K562 (cell line): ENCODE data around the gene VPS13C. TPM values are rescaled to one million over a fixed set of nuclear protein-coding genes. Genes with fewer than 3 reads are reported as not detected.

ENCODE experiments used
- ATAC-seq: fragments of 200-7000 bp; cut with Tn5 transposase; 3 replicates; pipeline ENCODE4 v1.9.1; 2020; ENCODE audit warnings: moderate library complexity
- BruUV-seq: library from RNA; stranded (reverse); fragments of 400-500 nt; replicated peaks from 2 replicates; lab custom pipeline; 2021; lab: Mats Ljungman, UMichigan
- CTCF ChIA-PET: fragments of 300-600 bp; formaldehyde crosslinking; extraction: SDS; loops from one replicate; lab custom pipeline; 2021; ENCODE audit warnings: low intra/inter-chr PET ratio; lab: Yijun Ruan, JAX
- POLR2A ChIA-PET: fragments of 300-600, 350-650 bp; sonication (Branson Sonifier 250); formaldehyde crosslinking; extraction: SDS; loops from one replicate; lab custom pipeline; 2021; ENCODE audit warnings: antibody characterized with exemption, inconsistent platforms; lab: Yijun Ruan, JAX
- DNase-seq, 4 experiments: peaks; one replicate each; pipeline versions ENCODE4 v3.0.0 to v3.0.0-alpha.2; 2011 to 2018; ENCODE audit warnings: low spot score in 3 of 4, mixed read lengths in 3 of 4; ENCODE audit errors: extremely low read depth in 1 of 4
- FAIRE-seq: peaks from 2 replicates; lab custom pipeline; 2011; peaks lifted over from hg19 to GRCh38; lab: Jason Lieb, UNC
- H2AFZ ChIP-seq: 2 replicates; pipeline ENCODE4 v1.6.0; 2011; ENCODE audit warnings: low read depth, low read length, control low read depth, inconsistent platforms
- H3K27ac ChIP-seq: fragments of 200-600 bp; 3 replicates; pipeline ENCODE4 v1.8.0; 2011; ENCODE audit warnings: low read depth, mild to moderate bottlenecking, control low read depth, inconsistent platforms, low read length, moderate library complexity, mixed read lengths; ENCODE audit errors: extremely low read depth
- H3K27me3 ChIP-seq, 2 experiments: fragments of 300-600 bp in 1 of 2; 2 replicates in 1 of 2; 3 replicates in 1 of 2; pipeline versions ENCODE4 v1.6.0 to v1.8.0; 2011; ENCODE audit warnings: inconsistent platforms in 2 of 2, low read length in 2 of 2, mild to moderate bottlenecking in 1 of 2, mixed read lengths in 1 of 2, moderate library complexity in 1 of 2; ENCODE audit not compliant: control insufficient read depth in 2 of 2, insufficient read depth in 2 of 2
- H3K36me3 ChIP-seq: fragments of 300-600 bp; 3 replicates; pipeline ENCODE4 v1.8.0; 2011; ENCODE audit warnings: mild to moderate bottlenecking, low read length, inconsistent platforms; ENCODE audit not compliant: control insufficient read depth, insufficient read depth
- H3K4me1 ChIP-seq, 2 experiments: fragments of 200-600 bp in 1 of 2; replicated peaks in 1 of 2; 2 replicates in 1 of 2; 3 replicates in 1 of 2; pipeline versions ENCODE4 v1.5.1 to v1.8.0; 2011; ENCODE audit warnings: inconsistent platforms in 2 of 2, low read length in 2 of 2, mild to moderate bottlenecking in 1 of 2, mixed read lengths in 1 of 2, moderate library complexity in 1 of 2; ENCODE audit not compliant: control insufficient read depth in 2 of 2, insufficient read depth in 2 of 2
- H3K4me2 ChIP-seq: 2 replicates; pipeline ENCODE4 v1.6.1; 2011; ENCODE audit warnings: low read length, control low read depth, inconsistent platforms, mixed read lengths; ENCODE audit not compliant: insufficient read depth
- H3K4me3 ChIP-seq: fragments of 200-600 bp; sonication (generic), shearing (Covaris generic); 2 replicates; pipeline ENCODE4 v1.5.1; 2016; ENCODE audit warnings: control low read depth, inconsistent platforms
- H3K79me2 ChIP-seq: fragments of 200-600 bp; 3 replicates; pipeline ENCODE4 v1.8.0; 2011; ENCODE audit warnings: low read length, inconsistent platforms; ENCODE audit not compliant: control insufficient read depth, insufficient read depth
- H3K9ac ChIP-seq, 2 experiments: 2 replicates each; pipeline versions ENCODE4 v1.6.0 to v1.6.1; 2011; ENCODE audit warnings: low read depth in 2 of 2, low read length in 2 of 2, control low read depth in 1 of 2, inconsistent platforms in 1 of 2, mild to moderate bottlenecking in 1 of 2, mixed read lengths in 1 of 2; ENCODE audit not compliant: insufficient read depth in 1 of 2
- H3K9me1 ChIP-seq: one replicate; pipeline ENCODE4 v1.6.0; 2011; ENCODE audit warnings: inconsistent platforms, mild to moderate bottlenecking, low read length, moderate library complexity; ENCODE audit not compliant: control insufficient read depth, insufficient read depth
- H3K9me3 ChIP-seq: replicated peaks from 2 replicates; pipeline ENCODE4 v1.5.1; 2011; ENCODE audit warnings: low read depth, low read length, inconsistent platforms; ENCODE audit not compliant: control insufficient read depth, insufficient read depth
- H4K20me1 ChIP-seq: replicated peaks from 2 replicates; pipeline ENCODE4 v1.6.1; 2011; ENCODE audit warnings: low read length, inconsistent platforms, mixed read lengths; ENCODE audit not compliant: control insufficient read depth, insufficient read depth
- ELF1 ChIP-seq: fragments of 200-800 bp; sonication (Bioruptor generic); IDR thresholded peaks from 2 replicates; pipeline ENCODE4 v1.6.1; 2016; ENCODE audit warnings: missing genetic modification characterization, missing compliant biosample characterization
- FOXK1 ChIP-seq: sonication (generic); formaldehyde crosslinking; IDR thresholded peaks from 2 replicates; pipeline ENCODE4 v1.8.0; 2022; ENCODE audit warnings: missing genetic modification reagents, mild to moderate bottlenecking, borderline replicate concordance
- GATAD2B ChIP-seq: fragments of 450-650 bp; IDR thresholded peaks from 2 replicates; pipeline ENCODE4 v1.6.1; 2017; ENCODE audit warnings: mild to moderate bottlenecking, borderline replicate concordance
- SLC30A9 ChIP-seq: fragments of 250-450 bp; sonication (Bioruptor Pico); IDR thresholded peaks from 2 replicates; pipeline ENCODE4 v1.8.0; 2022; ENCODE audit warnings: mild to moderate bottlenecking, moderate library complexity
- XRCC5 ChIP-seq: fragments of 200-400 bp; formaldehyde crosslinking; IDR thresholded peaks from 2 replicates; pipeline ENCODE4 v1.6.1; 2017; ENCODE audit warnings: low read depth, mild to moderate bottlenecking, low read length
- WGBS: fragments of 100-300 bp; shearing (Covaris generic); methylation state at CpG from one replicate; pipeline ENCODE4 v1.1.6; 2016; ENCODE audit warnings: low coverage, mixed read lengths; ENCODE audit not compliant: insufficient coverage; ENCODE audit errors: missing lambda C conversion rate; 5-methylcytosine and 5-hydroxymethylcytosine counted together
- in situ Hi-C: fragments of 300-500 bp; cut with MboI; formaldehyde crosslinking; loops from 4 replicates; pipeline ENCODE4 v1.15.0; 2018; ENCODE audit warnings: inconsistent platforms, mixed read lengths
- intact Hi-C: fragments of 100-400 bp; cut with micrococcal nuclease; formaldehyde crosslinking; loops from 2 replicates; pipeline ENCODE4 v1.14.2; 2022
- polyA plus RNA-seq, 8 experiments: library from polyadenylated mRNA; depleted of rRNA in 4 of 8; stranded (reverse) in 5 of 8; unstranded in 3 of 8; fragments of >200 nt; fragmentation: Nextera tagmentation in 2 of 8; fragmentation: Illumina TruSeq in 1 of 8; extraction: Ambion mirVana in 2 of 8; extraction: Trizol in 1 of 8; gene quantifications; 2 replicates each; pipeline versions ENCODE4 v1.2.1 to v1.2.3, GENCODE V29; 2011 to 2014; ENCODE audit warnings: inconsistent platforms in 1 of 8, missing spikeins in 1 of 8
- total RNA-seq, 7 experiments: library from RNA; depleted of rRNA in 6 of 7; stranded (reverse); fragments of >200 nt in 6 of 7; fragmentation: Illumina TruSeq in 2 of 7; extraction: Trizol in 2 of 7; gene quantifications; 2 replicates each; pipeline versions ENCODE4 v1.2.1 to v1.2.3, GENCODE V29; 2011 to 2021; ENCODE audit warnings: low replicate concordance in 1 of 7
- TF ChIP-seq, protein P1 (sequence below), 2 experiments: fragments of 450-650 bp; IDR thresholded peaks; 2 replicates each; pipeline ENCODE4 v1.6.1; 2016; ENCODE audit warnings: mild to moderate bottlenecking in 2 of 2, borderline replicate concordance in 1 of 2, low read depth in 1 of 2, moderate library complexity in 1 of 2
- TF ChIP-seq, protein P2 (sequence below): fragments of 450-650 bp; formaldehyde crosslinking; IDR thresholded peaks from 2 replicates; pipeline ENCODE4 v1.4.0; 2022; ENCODE audit warnings: missing genetic modification characterization
- TF ChIP-seq, protein P3 (sequence below), 2 experiments: fragments of 250-450 bp in 1 of 2; fragments of 450-650 bp in 1 of 2; sonication (Bioruptor Pico) in 1 of 2; IDR thresholded peaks; 2 replicates each; pipeline versions ENCODE4 v1.6.1 to v1.8.0; 2016 to 2021; ENCODE audit warnings: mild to moderate bottlenecking in 2 of 2, moderate library complexity in 2 of 2, missing compliant biosample characterization in 1 of 2, missing genetic modification characterization in 1 of 2
- TF ChIP-seq, protein P4 (sequence below): sonication (generic); IDR thresholded peaks from 2 replicates; pipeline ENCODE4 v1.6.1; 2016

The VPS13C gene
- total and polyA plus RNA-seq, 9 of the 15 experiments (the other 6 are each of a cell fraction or from before 2014, with no cell fraction given), result 5.2 to 32.3 (median 15.7) TPM

DNA sequence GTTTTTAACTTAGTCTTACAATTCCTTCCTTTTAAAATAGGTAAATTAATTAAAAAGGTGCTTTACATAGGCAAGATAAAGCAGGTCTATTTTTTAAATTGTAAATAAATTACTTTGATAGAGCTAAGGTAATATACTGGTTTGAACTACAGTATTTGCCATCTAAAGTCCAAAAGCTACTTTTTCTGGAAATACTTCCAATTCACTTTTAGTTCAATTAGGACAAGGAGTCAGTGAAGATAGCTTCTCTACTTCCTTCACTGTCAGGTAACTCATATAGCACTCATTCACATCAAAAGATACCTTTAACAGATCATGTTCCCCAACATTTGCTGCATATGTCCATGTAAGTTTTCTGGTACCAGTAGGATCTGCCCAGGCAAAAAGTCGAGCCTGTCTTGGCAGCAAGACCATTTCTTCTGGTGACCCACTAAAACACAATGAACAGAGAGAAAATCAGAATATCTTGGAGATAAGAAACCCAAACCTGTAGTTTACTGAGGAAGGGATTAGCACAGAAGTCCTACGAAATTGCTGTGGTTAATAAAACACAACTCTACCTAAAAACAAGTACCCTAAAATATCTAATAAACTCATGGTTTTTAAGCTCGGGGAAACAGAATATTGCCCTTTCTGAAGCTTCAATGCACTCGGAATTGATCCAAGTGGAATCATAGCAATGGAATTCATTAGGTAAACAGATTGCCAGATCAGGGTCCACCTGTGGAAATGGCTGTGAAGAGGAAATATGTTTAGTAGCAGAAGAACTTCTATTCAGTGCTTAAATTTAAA is 153.1 kb downstream of the VPS13C start:
- ChIA-PET CTCF (no interaction called here), POLR2A (no interaction called here)
- H3K79me2 ChIP-seq, result no peaks in the 10 kb centered on the region
- in situ Hi-C loops, result no loop called here
- no peaks in the 10 kb centered on the region for H3K4me1 ChIP-seq
- intact Hi-C loops, result no loop called here
- no TSS peak for BruUV-seq
- 58% methylated on average over 4 of the region's 4 CpGs for WGBS
- H4K20me1 ChIP-seq, result no peaks in the 10 kb centered on the region
- H3K9me3 ChIP-seq, result no peaks in the 10 kb centered on the region; the same call in 1 of the 2 replicates
- no peak for ATAC-seq
- DNase-seq, result no peak
- TF ChIP-seq SLC30A9 (CRISPR knock-in tag) (no peak), FOXK1 (CRISPR knock-in tag) (no peak), ELF1 (no peak), GATAD2B (no peak), XRCC5 (no peak)
- TF ChIP-seq, protein P1, sequence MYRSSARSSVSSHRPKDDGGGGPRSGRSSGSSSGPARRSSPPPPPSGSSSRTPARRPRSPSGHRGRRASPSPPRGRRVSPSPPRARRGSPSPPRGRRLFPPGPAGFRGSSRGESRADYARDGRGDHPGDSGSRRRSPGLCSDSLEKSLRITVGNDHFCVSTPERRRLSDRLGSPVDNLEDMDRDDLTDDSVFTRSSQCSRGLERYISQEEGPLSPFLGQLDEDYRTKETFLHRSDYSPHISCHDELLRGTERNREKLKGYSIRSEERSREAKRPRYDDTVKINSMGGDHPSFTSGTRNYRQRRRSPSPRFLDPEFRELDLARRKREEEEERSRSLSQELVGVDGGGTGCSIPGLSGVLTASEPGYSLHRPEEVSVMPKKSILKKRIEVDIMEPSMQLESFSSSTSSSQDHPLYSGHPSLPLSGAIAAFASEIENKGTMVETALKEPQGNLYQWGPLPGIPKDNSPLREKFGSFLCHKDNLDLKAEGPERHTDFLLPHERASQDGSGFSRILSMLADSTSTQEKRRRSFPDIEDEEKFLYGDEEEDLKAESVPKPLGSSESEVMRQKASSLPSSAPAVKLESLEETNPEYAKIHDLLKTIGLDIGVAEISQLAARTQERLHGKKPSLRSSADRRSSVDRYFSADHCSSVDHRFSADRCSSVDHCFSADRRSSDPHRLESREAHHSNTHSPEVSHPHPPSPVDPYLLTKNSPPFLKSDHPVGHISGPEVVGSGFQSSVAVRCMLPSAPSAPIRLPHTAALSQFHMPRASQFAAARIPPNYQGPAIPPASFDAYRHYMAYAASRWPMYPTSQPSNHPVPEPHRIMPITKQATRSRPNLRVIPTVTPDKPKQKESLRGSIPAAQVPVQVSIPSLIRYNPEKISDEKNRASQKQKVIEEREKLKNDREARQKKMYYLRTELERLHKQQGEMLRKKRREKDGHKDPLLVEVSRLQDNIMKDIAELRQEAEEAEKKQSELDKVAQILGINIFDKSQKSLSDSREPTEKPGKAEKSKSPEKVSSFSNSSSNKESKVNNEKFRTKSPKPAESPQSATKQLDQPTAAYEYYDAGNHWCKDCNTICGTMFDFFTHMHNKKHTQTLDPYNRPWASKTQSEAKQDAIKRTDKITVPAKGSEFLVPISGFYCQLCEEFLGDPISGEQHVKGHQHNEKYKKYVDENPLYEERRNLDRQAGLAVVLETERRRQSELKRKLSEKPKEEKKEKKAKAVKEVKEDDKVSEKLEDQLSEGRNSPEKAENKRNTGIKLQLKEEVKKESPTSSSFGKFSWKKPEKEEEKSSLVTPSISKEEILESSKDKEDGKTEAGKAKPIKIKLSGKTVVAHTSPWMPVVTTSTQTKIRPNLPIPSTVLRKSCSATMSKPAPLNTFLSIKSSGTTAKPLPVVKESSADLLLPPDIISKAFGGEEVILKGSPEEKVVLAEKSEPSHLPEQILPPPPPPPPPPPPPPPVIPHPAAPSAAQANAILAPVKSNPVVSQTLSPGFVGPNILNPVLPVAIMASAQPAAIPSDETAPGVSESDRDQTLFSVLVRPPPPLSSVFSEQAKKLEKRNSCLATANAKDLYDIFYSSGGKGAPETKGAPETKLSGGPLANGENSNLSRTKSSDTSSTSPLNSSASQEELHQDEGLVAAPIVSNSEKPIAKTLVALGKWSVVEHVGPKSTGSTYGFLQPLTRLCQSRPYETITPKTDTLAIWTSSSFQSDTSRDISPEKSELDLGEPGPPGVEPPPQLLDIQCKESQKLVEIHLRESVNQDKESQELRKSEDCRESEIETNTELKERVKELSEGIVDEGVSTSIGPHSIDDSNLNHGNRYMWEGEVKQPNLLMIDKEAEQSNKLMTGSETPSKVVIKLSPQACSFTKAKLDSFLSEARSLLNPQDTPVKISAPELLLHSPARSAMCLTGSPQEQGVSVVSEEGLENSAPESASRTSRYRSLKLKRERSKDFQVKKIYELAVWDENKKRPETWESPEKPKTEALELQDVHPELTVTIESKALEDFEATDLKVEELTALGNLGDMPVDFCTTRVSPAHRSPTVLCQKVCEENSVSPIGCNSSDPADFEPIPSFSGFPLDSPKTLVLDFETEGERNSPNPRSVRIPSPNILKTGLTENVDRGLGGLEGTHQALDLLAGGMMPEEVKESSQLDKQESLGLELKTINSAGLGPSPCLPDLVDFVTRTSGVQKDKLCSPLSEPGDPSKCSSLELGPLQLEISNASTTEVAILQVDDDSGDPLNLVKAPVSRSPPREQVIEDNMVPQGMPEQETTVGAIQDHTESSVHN (IDR thresholded peaks at IDR 0.05; ENCODE audit: borderline replicate concordance in 1 of 2, low read depth in 1 of 2), result no peak
- TF ChIP-seq, protein P2, sequence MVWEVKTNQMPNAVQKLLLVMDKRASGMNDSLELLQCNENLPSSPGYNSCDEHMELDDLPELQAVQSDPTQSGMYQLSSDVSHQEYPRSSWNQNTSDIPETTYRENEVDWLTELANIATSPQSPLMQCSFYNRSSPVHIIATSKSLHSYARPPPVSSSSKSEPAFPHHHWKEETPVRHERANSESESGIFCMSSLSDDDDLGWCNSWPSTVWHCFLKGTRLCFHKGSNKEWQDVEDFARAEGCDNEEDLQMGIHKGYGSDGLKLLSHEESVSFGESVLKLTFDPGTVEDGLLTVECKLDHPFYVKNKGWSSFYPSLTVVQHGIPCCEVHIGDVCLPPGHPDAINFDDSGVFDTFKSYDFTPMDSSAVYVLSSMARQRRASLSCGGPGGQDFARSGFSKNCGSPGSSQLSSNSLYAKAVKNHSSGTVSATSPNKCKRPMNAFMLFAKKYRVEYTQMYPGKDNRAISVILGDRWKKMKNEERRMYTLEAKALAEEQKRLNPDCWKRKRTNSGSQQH (CRISPR knock-in tag), result no peak
- TF ChIP-seq, protein P3, sequence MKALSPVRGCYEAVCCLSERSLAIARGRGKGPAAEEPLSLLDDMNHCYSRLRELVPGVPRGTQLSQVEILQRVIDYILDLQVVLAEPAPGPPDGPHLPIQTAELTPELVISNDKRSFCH (CRISPR knock-in tag; IDR thresholded peaks at IDR 0.05), result no peak
- TF ChIP-seq, protein P3 (tag; IDR thresholded peaks at IDR 0.05), result no peak
- TF ChIP-seq, protein P4, sequence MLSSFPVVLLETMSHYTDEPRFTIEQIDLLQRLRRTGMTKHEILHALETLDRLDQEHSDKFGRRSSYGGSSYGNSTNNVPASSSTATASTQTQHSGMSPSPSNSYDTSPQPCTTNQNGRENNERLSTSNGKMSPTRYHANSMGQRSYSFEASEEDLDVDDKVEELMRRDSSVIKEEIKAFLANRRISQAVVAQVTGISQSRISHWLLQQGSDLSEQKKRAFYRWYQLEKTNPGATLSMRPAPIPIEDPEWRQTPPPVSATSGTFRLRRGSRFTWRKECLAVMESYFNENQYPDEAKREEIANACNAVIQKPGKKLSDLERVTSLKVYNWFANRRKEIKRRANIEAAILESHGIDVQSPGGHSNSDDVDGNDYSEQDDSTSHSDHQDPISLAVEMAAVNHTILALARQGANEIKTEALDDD, result no peak
- H3K36me3 ChIP-seq, result peaks cover 25% of the 10 kb centered on the region; the same call in 2 of the 3 replicates
- no peak overlapping the region for H3K9ac ChIP-seq
- H3K27me3 ChIP-seq, result no peaks in the 10 kb centered on the region
- no peak overlapping the region for H3K27ac ChIP-seq
- no peaks in the 10 kb centered on the region for H3K9me1 ChIP-seq
- no peak overlapping the region for H2AFZ ChIP-seq
- FAIRE-seq, result no peak
- H3K4me2 ChIP-seq, result no peak overlapping the region
- H3K4me3 ChIP-seq, result no peak overlapping the region
